Activated naive CD8-positive, alpha-beta T cell treated with anti-CD3 and anti-CD28 coated beads, Interleukin-2, amount 10 ng/mL, durations not matched to agents 7 days and 5 days (primary cell): Measurements from ENCODE around the gene TGFBR3L. TPM values are rescaled to one million over a fixed set of nuclear protein-coding genes. Genes with fewer than 3 reads are reported as not detected.
A peak's percentile ranks its signal among the peaks of the same experiment; 100 is the strongest.
"Not testable (repeated sequence)": the region's sequence is repeated elsewhere in the genome, so short reads cannot be mapped to it uniquely, and the experiment has no call there.

Experiments
- ATAC-seq: fragments of 150-1000 bp; cut with Tn5 transposase; one replicate; pipeline ENCODE4 v1.10.0; 2021; ENCODE audit warnings: low read depth, moderate library complexity
- POLR2A ChIA-PET: fragments of 350-600 bp; sonication (Branson Sonifier 250); formaldehyde crosslinking; loops from one replicate; lab custom pipeline; 2021; ENCODE audit warnings: antibody characterized with exemption; lab: Charles Lee
- DNase-seq: peaks from one replicate; pipeline ENCODE4 v3.0.0; 2021
- H3K27ac Mint-ChIP-seq: one replicate; pipeline ENCODE4 v1.8.0; 2022; ENCODE audit warnings: mild to moderate bottlenecking, mixed read lengths
- H3K27me3 Mint-ChIP-seq: one replicate; pipeline ENCODE4 v1.8.0; 2022; ENCODE audit warnings: mild to moderate bottlenecking, moderate library complexity, mixed read lengths
- H3K36me3 Mint-ChIP-seq: one replicate; pipeline ENCODE4 v1.8.0; 2021; ENCODE audit warnings: mild to moderate bottlenecking, mixed read lengths
- H3K4me1 Mint-ChIP-seq: one replicate; pipeline ENCODE4 v1.8.0; 2021; ENCODE audit warnings: mixed read lengths
- H3K4me3 Mint-ChIP-seq: one replicate; pipeline ENCODE4 v1.8.0; 2022; ENCODE audit warnings: mild to moderate bottlenecking, moderate library complexity, mixed read lengths
- H3K9me3 Mint-ChIP-seq: one replicate; pipeline ENCODE4 v1.8.0; 2021; ENCODE audit warnings: mixed read lengths
- total RNA-seq, 2 experiments: library from RNA; stranded (reverse); gene quantifications; one replicate each; pipeline ENCODE4 v1.2.3, GENCODE V29; 2021

Gene TGFBR3L
- total RNA-seq, 2 experiments from 2014 or later, result 2.2 to 3.6 TPM

- peak; percentile 31 for ATAC-seq
- Mint-ChIP-seq H3K9me3 (no peaks in the 10 kb centered on the region), H3K36me3 (no peaks in the 10 kb centered on the region), H3K27me3 (no peaks in the 10 kb centered on the region), H3K4me3 (peak within 1 kb of the TSS; percentile 82), H3K27ac (peak within 1 kb of the TSS; percentile 72), H3K4me1 (peaks cover 8% of the 10 kb centered on the region)
- peak; percentile 89 for DNase-seq
- POLR2A ChIA-PET, result interaction anchor here (1.5 kb wide), 1 partner anchor 17 kb away, joined by 9 read pairs; the partner anchor contains the start of gene TIMM44
Measured at GRCh38 chr19:7926021-7926726, 11.5 kb downstream of the TGFBR3L start, which contains the start of gene CTXN1. CTXN1 (minus strand) TSS chr19:7926135; CDS start chr19:7925538, 597 bp downstream.

- DNase-seq (peak; percentile 39), ATAC-seq (no peak)
- Mint-ChIP-seq H3K36me3 (no peaks in the 10 kb centered on the region), H3K4me3 (peak overlapping the region; percentile 68), H3K4me1 (peaks cover 5% of the 10 kb centered on the region), H3K27ac (no peak overlapping the region), H3K27me3 (no peaks in the 10 kb centered on the region), H3K9me3 (no peaks in the 10 kb centered on the region)
- POLR2A ChIA-PET, result interaction anchor here (1.1 to 1.5 kb wide), 2 partner anchors 17 to 96 kb away, joined by 3 to 9 read pairs; partner anchors contain the start of gene TIMM44
Measured at GRCh38 chr19:7926727-7927604, 12.3 kb downstream of the TGFBR3L start.

- no peaks in the 10 kb centered on the region for H3K27me3 Mint-ChIP-seq
- POLR2A ChIA-PET, result interaction anchor here (1.1 to 1.5 kb wide), 2 partner anchors 16 to 97 kb away, joined by 3 to 9 read pairs; partner anchors contain the start of gene TIMM44
- H3K27ac Mint-ChIP-seq, result no peak overlapping the region
- H3K4me3 Mint-ChIP-seq, result no peak overlapping the region
- DNase-seq (peak; percentile 30), ATAC-seq (no peak)
- H3K9me3 Mint-ChIP-seq, result no peaks in the 10 kb centered on the region
- H3K36me3 Mint-ChIP-seq, result no peaks in the 10 kb centered on the region
- H3K4me1 Mint-ChIP-seq, result peaks cover 3% of the 10 kb centered on the region
Measured at GRCh38 chr19:7927605-7928333, 13.1 kb downstream of the TGFBR3L start.

- peaks cover 3% of the 10 kb centered on the region for H3K4me1 Mint-ChIP-seq
- H3K36me3 Mint-ChIP-seq, result no peaks in the 10 kb centered on the region
- DNase-seq (no peak), ATAC-seq (no peak)
- H3K9me3 Mint-ChIP-seq, result no peaks in the 10 kb centered on the region
- H3K27me3 Mint-ChIP-seq, result no peaks in the 10 kb centered on the region
- POLR2A ChIA-PET, result no interaction called here
- no peak overlapping the region for H3K27ac Mint-ChIP-seq
- no peak overlapping the region for H3K4me3 Mint-ChIP-seq
Measured at GRCh38 chr19:7928334-7928706, 13.7 kb downstream of the TGFBR3L start.

- DNase-seq (peak; percentile 72), ATAC-seq (peak; percentile 23)
- Mint-ChIP-seq H3K9me3 (no peaks in the 10 kb centered on the region), H3K27me3 (no peaks in the 10 kb centered on the region), H3K36me3 (no peaks in the 10 kb centered on the region), H3K27ac (no peak overlapping the region), H3K4me3 (no peak overlapping the region), H3K4me1 (peaks cover 3% of the 10 kb centered on the region)
- POLR2A ChIA-PET, result interaction anchor here (0.8 to 1.3 kb wide), 2 partner anchors 12 to 15 kb away, joined by 6 to 7 read pairs; partner anchors contain the start of gene TIMM44
Measured at GRCh38 chr19:7928741-7929701, 14.4 kb downstream of the TGFBR3L start.

GRCh38 chr19:7930030-7930429, 15.4 kb downstream of the TGFBR3L start:
- H3K27ac Mint-ChIP-seq, result not testable (repeated sequence)
- POLR2A ChIA-PET, result interaction anchor here (0.6 to 1.3 kb wide), 2 partner anchors 9 to 861 kb away, joined by 3 to 5 read pairs; partner anchors contain the start of gene SNAPC2

GRCh38 chr19:7930765-7931164, 16.1 kb downstream of the TGFBR3L start:
- Mint-ChIP-seq H3K9me3 (no peaks in the 10 kb centered on the region), H3K27me3 (no peaks in the 10 kb centered on the region), H3K27ac (no peak overlapping the region), H3K4me1 (no peaks in the 10 kb centered on the region), H3K4me3 (no peak overlapping the region), H3K36me3 (no peaks in the 10 kb centered on the region)
- POLR2A ChIA-PET, result interaction anchor here (1.3 kb wide), 1 partner anchor 10 kb away, joined by 5 read pairs; the partner anchor contains the start of gene SNAPC2
- ATAC-seq (no peak), DNase-seq (no peak)

More at GRCh38 chr19:7930030-7930429, 15.4 kb downstream of the TGFBR3L start:
- not testable (repeated sequence) for H3K4me1 Mint-ChIP-seq, H3K36me3 Mint-ChIP-seq, H3K4me3 Mint-ChIP-seq, H3K27me3 Mint-ChIP-seq, H3K9me3 Mint-ChIP-seq, ATAC-seq, DNase-seq

GRCh38 chr19:7931221-7932061, 16.8 kb downstream of the TGFBR3L start:
- no peak overlapping the region for H3K4me3 Mint-ChIP-seq
- POLR2A ChIA-PET, result interaction anchor here (1.3 kb wide), 1 partner anchor 11 kb away, joined by 5 read pairs; the partner anchor contains the start of gene SNAPC2
- no peaks in the 10 kb centered on the region for H3K9me3 Mint-ChIP-seq
- no peak overlapping the region for H3K27ac Mint-ChIP-seq
- no peaks in the 10 kb centered on the region for H3K27me3 Mint-ChIP-seq
- no peak for DNase-seq
- no peaks in the 10 kb centered on the region for H3K4me1 Mint-ChIP-seq
- no peak for ATAC-seq
- peaks cover under 1% of the 10 kb centered on the region for H3K36me3 Mint-ChIP-seq

- Mint-ChIP-seq H3K36me3 (peaks cover 2% of the 10 kb centered on the region), H3K4me3 (no peak overlapping the region), H3K27ac (no peak overlapping the region), H3K4me1 (no peaks in the 10 kb centered on the region), H3K9me3 (no peaks in the 10 kb centered on the region), H3K27me3 (no peaks in the 10 kb centered on the region)
- POLR2A ChIA-PET, result no interaction called here
- ATAC-seq (no peak), DNase-seq (no peak)
Measured at GRCh38 chr19:7932276-7932929, 17.8 kb downstream of the TGFBR3L start.

- Mint-ChIP-seq H3K27ac (no peak overlapping the region), H3K4me3 (no peak overlapping the region), H3K4me1 (no peaks in the 10 kb centered on the region), H3K9me3 (no peaks in the 10 kb centered on the region), H3K27me3 (no peaks in the 10 kb centered on the region), H3K36me3 (peaks cover 2% of the 10 kb centered on the region)
- POLR2A ChIA-PET, result no interaction called here
- DNase-seq (no peak), ATAC-seq (no peak)
Measured at GRCh38 chr19:7932930-7933300, 18.3 kb downstream of the TGFBR3L start.

- no peaks in the 10 kb centered on the region for H3K27me3 Mint-ChIP-seq
Measured at GRCh38 chr19:7933411-7933810, 18.8 kb downstream of the TGFBR3L start.

More at GRCh38 chr19:7933411-7933810, 18.8 kb downstream of the TGFBR3L start:
- Mint-ChIP-seq H3K4me1 (no peaks in the 10 kb centered on the region), H3K27ac (no peak overlapping the region), H3K36me3 (peaks cover 2% of the 10 kb centered on the region), H3K9me3 (no peaks in the 10 kb centered on the region), H3K4me3 (no peak overlapping the region)
- DNase-seq (no peak), ATAC-seq (no peak)
- POLR2A ChIA-PET, result no interaction called here
